NCI-H510A (cell line): ENCODE data around the gene DPP7.
"Not testable (repeated sequence)": the region's sequence is repeated elsewhere in the genome, so short reads cannot be mapped to it uniquely, and the experiment has no call there.

Experiments
- DNase-seq: peaks from one replicate; lab custom pipeline; 2025; lab: John Stamatoyannopoulos, UW

Gene DPP7

DNA sequence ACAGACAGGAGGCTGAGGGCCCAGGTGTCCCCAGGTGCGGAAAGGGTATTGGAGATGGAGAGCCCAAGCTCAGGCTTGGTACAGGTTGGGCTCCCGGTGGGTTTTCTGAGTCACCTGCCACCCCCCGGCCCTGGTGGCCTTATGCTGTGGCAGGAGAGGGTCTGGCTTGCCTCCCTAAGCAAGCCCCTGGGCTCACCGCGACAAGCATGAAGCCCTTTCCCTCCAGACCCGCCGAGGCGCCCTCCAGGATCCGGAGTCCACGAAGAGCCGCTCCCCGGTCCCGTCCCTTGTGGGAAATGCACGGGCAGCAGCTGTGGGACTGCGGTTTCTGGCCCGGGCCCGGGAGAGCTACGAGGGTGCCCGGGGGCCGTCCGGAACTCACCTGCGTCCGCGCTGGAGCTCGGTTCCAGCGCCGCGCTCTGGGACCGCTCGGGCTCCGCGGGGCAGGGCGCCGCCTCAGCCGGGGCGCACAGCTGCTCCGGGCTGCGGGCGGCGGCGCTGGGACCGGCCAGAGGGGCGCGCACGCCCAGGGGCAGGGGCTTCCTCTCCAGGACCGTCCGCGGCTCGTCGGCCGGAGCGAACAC is 44.9 kb downstream of the DPP7 start:
- DNase-seq = no peak

DNA sequence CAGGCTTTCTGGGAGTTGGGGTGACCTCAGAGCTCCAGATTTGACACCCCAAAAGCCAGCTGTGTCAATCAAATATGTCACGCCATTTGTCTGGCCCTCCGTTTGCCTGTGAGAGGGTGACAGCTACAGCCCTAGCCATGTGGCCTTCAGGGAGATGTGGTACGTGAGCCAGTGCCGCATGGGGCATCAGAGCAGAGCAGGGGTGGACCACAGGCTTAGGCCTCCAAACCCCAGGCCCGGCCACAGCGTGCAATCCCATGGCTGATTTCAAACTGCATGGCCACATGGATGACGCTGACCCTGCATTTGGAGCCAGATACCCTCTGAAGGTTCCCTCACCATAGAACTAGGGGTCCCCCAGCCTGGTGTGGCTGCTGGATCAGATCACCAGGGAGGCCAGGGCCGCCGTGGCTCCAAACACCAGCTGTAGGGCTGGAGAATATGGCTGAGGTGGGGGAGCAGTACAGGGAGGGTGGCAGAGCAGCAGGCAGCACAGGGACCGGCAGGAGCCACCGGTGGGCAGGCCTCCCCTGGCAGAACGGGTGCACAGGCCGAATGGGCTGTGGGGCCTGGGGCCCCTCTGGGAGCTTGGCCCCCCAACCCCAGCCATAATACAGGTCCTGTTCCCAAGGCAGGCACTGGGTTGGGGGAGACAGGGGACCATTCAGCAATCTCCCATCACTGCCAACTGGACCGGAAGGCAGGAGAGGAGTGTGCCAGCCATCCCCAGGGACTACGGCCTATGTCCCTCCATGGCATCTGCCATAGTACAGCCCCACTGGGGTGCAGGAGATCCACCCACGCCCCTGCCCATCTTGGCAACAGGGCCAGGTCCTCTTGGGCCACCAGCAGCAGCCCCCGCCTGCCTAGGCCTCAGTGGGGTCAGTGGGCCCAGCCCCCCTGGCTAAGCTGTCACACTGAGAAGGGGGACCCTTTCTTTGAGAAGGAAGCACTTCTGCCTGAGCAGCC is 45.7 kb downstream of the DPP7 start:
- no peak for DNase-seq

DNA sequence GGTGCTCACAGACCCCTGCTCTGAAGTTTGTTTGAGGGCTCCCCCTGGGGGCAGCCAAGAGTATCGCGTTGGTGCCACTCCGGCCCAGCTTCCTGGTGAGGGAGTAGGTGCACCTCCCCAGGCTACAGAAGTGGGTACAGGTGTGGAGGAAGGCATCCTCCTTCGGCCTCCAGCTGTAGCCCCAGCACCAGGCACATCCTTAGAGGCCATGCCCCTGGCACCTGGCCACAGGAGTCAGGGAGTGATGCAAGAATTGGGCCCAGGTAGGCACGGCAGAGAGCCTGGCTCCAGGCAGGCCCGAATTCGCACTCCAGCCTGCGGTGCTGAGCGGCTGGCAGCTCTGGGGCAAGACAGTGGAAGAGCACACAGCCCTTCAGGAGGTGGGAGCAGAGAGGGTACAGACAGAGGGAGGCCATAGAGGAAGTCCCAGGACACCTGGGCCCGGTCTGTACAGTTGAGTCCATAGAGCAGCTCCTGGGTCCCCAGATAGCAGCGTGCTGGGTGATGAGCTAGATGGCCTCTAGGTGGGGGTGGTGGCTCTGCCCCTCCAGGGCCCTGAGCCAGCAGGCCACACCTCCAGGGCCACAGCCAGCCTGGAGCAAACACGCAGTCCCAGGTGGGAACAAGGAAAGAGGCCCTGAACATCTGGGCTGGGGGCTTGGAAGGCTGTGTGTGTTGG is 46.5 kb downstream of the DPP7 start:
- peak; percentile 55 for DNase-seq

- DNase-seq = no peak
These were observed 48.3 kb downstream of the DPP7 start for GRCh38 chr9:137066096-137066861.

DNA sequence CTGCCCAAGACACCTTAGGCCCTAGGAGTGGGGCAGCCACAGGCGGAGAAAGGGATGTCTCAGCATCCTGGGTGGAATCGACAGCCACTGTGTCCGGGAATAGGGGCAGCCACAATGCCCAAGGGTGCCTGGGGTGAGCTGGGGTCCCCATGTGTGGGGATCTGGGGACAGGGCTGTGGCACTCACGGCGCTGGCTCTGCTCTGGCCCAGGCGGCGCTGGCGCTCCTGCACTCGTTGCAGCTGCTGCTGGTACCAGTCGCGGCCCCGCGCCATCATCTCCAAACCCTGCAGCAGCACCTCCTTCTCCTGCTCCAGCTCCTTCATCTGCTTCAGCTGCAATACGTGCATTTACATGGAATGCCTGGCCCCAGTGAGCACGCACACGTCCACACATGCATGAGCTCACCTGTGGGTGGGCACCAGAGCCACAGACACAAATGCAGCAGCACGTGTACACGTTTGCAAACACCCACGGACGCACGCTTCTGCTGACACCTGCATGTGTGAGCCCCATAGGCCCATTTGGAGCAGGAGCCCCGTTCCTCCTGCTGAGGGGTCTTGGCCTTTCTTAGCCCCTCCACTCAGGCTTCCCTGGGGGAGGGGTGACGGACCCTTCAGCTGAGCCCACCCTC is 49.1 kb downstream of the DPP7 start:
- DNase-seq = no peak

DNA sequence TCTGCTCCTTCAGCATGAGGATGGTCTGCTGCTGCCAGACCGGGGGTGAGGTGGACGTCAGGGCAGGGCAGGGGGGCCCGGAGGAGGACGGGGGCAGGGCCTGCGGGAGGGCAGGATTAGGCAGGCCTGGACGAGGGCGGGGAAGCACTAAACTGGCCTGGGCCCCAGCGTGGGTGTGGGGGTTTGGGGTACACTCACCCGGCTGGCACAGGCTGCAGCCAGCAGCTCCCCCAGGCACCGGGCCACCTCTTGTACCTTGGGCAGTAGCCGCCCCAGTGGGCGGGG is 49.7 kb downstream of the DPP7 start:
- no peak for DNase-seq

- DNase-seq = no peak
These were observed 50.3 kb downstream of the DPP7 start for GRCh38 chr9:137064027-137064879.

GRCh38 chr9:137063311-137064026 is 51.1 kb downstream of the DPP7 start:
- no peak for DNase-seq

GRCh38 chr9:137062798-137063197 is 51.7 kb downstream of the DPP7 start:
- not testable (repeated sequence) for DNase-seq

DNA sequence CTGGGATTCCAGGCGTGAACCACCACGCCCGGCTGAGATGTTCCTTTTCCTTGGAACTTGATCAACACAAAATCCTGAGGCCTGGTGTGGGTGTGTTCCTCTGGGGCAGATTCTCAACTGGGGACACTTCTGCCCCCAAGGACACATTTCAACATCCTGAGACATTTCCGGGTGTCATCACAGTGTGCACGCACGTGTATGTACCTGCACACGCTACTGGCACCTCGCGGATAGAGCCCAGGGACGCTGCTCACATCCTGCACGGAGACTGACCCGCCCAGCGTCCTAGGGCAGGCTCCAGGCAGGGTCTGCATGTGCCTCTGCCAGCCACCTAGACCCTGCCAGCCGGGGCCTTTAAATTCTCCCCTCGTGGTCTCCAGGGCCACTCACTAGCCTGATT is 52.1 kb downstream of the DPP7 start:
- DNase-seq = no peak
